SH-SY5Y (cell line): ENCODE data around the gene CBY3.

Source experiments
- GATA2 ChIP-seq: IDR thresholded peaks from 2 replicates; pipeline ENCODE4 v1.6.1; 2011; ENCODE audit warnings: mild to moderate bottlenecking, low read depth, low read length
- GATA3 ChIP-seq: IDR thresholded peaks from 2 replicates; pipeline ENCODE4 v1.6.1; 2011; ENCODE audit warnings: low read depth, mild to moderate bottlenecking, low read length, moderate library complexity

DNA sequence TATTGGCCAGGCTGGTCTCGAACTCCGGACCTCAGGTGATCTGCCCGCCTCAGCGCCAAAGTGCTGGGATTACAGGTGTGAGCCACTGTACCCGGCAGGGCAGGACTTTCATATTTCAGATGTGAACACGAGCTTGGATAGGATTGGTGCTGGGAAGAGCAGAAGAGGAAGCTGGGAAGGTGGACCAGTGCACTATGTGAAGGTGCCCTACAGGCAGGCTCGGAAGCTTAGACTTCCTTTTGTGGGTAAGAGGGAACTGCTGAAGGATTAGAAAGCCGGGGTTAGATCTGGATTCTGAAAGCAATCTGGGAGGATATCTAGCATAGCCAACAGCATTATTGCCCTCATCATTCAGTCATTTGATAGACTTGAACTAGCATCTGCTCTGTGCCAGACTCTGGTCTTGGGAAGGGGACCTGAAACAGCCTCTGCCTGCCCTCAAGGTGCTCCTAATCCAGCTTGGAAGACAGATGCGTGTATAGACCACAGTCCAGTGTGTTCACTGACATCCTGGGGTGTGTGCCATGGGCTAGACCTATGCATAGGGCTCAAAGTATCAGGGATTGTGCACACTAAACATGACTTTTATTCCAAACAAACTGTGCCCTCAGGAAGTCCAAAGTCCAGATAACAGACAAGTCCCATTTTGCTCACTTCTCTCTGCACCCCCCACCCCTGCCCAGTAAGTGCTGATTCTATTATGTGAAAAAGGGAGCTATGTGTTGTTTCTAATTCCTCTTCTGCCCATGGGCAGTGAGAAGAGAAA is 637 bp downstream of the CBY3 start:
- TF ChIP-seq GATA2 (no peak), GATA3 (no peak)
